ENCODE measurements around the gene KCNIP4.

- no peak for TF ChIP-seq EZH2 (IDR thresholded peaks at IDR 0.05; ENCODE audit: insufficient read depth, poor library complexity, severe bottlenecking)
- TF ChIP-seq EZH2phosphoT487 (IDR thresholded peaks at IDR 0.05; ENCODE audit: insufficient read depth, low read depth): no peak
These were observed 567.7 kb downstream of the KCNIP4 start for GRCh38 chr4:21380861-21381260.

Measured in GM23248 (cell line).